Esophagus (tissue), 2 donors: Measurements from ENCODE around the gene MTCP1. TPM values are rescaled to one million over a fixed set of nuclear protein-coding genes. Genes with fewer than 3 reads are reported as not detected.

Experiments
- H3K27ac ChIP-seq, 2 donors: one replicate each; pipeline ENCODE4 v1.5.1; 2013; ENCODE audit warnings: low read depth in 2 of 2, mild to moderate bottlenecking in 2 of 2, inconsistent platforms in 1 of 2, low read length in 1 of 2, moderate library complexity in 1 of 2
- H3K27me3 ChIP-seq, 2 donors: one replicate each; pipeline ENCODE4 v1.6.1; 2013; ENCODE audit warnings: low read length in 2 of 2, control low read depth in 1 of 2, mild to moderate bottlenecking in 1 of 2; ENCODE audit not compliant: insufficient read depth in 2 of 2, control insufficient read depth in 1 of 2
- H3K36me3 ChIP-seq, 2 donors: one replicate each; pipeline ENCODE4 v1.6.1; 2013; ENCODE audit warnings: low read length in 1 of 2; ENCODE audit not compliant: control insufficient read depth in 2 of 2, insufficient read depth in 2 of 2
- H3K4me1 ChIP-seq, 2 donors: one replicate each; pipeline ENCODE4 v1.6.1; 2013; ENCODE audit warnings: low read length in 1 of 2; ENCODE audit not compliant: control insufficient read depth in 2 of 2, insufficient read depth in 2 of 2
- H3K4me3 ChIP-seq, 2 donors: one replicate each; pipeline ENCODE4 v1.5.1; 2013; ENCODE audit warnings: low read length in 2 of 2, mild to moderate bottlenecking in 2 of 2, low read depth in 1 of 2, moderate library complexity in 1 of 2
- H3K9me3 ChIP-seq, 2 donors: one replicate each; pipeline ENCODE4 v1.6.1; 2013; ENCODE audit warnings: mild to moderate bottlenecking in 2 of 2, low read depth in 1 of 2, low read length in 1 of 2, moderate library complexity in 1 of 2; ENCODE audit not compliant: control insufficient read depth in 2 of 2, insufficient read depth in 1 of 2
- WGBS, 2 donors: extraction: QIAGEN DNeasy Blood & Tissue Kit; methylation state at CpG; one replicate each; pipeline ENCODE4 v1.1.7; 2013; 5-methylcytosine and 5-hydroxymethylcytosine counted together
- polyA plus RNA-seq, 2 donors: library from polyadenylated mRNA; stranded (reverse); fragments of 200-250 nt; gene quantifications; one replicate each; pipeline ENCODE4 v1.2.3, GENCODE V29; 2013
- donor health status: healthy with polysubstance abuse.
- donor health status: Bipolar disorder and iron deficiency.

Gene MTCP1
- polyA plus RNA-seq, 2 donors, result 11.6 to 64.1 TPM

DNA sequence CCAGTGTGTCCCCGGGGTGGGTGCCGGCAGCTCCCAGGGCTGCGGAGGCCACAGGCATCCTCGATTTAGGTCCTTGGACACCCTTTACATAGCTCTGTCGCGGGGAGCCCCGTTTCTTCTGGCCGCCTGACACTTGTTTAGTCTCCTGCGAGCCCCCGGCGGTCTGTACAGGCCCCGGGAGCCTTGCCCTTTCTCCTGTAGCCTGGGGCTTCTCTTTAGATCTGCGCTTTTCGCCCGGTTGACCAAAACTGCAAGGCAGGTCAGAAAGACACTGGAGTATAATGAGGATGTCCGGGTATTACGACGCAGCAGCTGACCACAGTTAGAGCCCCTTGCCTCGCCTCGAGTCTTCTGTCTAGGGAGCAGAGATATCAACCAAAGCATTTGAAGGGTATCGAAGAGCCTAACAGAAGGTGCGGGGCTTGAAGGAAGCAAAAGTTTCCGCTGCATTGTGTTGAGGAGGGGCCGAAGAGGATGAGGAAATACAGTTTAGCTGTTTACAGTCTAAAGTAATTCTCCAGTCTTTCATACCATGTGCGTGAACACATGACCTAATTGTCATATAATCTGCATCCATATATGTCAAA, 851 bp upstream of the MTCP1 start:
- Histone ChIP-seq H3K27ac (peak overlapping the region; percentile 78 to 87), H3K36me3 (no peaks in the 10 kb centered on the region), H3K4me3 (peak overlapping the region; percentile 67 to 79), H3K9me3 (no peaks in the 10 kb centered on the region), H3K27me3 (no peaks in the 10 kb centered on the region), H3K4me1 (no peaks in the 10 kb centered on the region)
- WGBS, 2 donors, result 0 to 31% methylated on average over 22 to 25 of the region's 25 CpGs

DNA sequence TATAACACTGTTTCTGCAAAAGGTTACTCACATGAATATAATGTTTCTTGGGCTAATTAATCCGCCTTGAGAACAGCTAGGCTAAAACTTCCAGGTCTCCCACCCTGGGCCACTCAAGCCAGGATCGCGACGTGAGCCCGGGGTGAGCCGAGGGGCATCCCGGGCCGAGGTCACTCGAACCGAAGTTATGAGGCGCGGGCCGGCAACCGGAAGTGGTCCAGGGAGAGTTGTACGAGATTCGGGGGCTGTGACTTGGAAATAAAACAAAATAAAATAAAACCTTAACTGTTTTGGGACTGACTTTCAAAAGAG, 317 bp downstream of the MTCP1 start:
- WGBS, 2 donors, result 2 to 33% methylated on average over 16 of the region's 16 CpGs
- Histone ChIP-seq H3K36me3 (no peaks in the 10 kb centered on the region), H3K9me3 (no peaks in the 10 kb centered on the region), H3K4me3 (peak overlapping the region; percentile 46 to 47), H3K4me1 (no peaks in the 10 kb centered on the region), H3K27ac (peak overlapping the region; percentile 69 to 91), H3K27me3 (no peaks in the 10 kb centered on the region)

DNA sequence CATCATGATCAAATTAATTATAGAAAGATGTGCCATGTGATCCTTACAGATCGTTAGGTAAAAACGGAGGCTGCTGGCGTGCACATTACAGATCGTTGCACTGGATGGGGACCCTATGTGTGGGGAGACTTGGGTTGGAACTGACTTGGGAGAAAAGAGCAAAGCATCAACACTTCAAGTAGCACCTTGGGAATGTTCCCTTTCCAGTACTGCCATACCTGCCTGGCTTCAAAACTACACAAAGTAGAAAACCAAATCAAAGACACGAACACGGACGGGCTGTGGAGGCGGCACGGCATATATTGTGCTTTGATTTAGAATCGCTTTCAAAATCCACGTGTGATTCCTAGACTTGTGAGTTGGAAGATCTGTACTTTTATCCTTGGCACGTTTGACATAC, 898 bp downstream of the MTCP1 start:
- Histone ChIP-seq H3K27ac (no peak overlapping the region), H3K27me3 (no peaks in the 10 kb centered on the region), H3K4me3 (peak overlapping the region; percentile 43 to 46), H3K9me3 (no peaks in the 10 kb centered on the region), H3K36me3 (no peaks in the 10 kb centered on the region), H3K4me1 (no peaks in the 10 kb centered on the region)
- WGBS, 2 donors, result 3 to 37% methylated on average over 12 of the region's 12 CpGs

GRCh38 chrX:155069414-155069813, 1.5 kb downstream of the MTCP1 start:
- H3K4me1 ChIP-seq, result no peaks in the 10 kb centered on the region
- no peak overlapping the region for H3K27ac ChIP-seq
- H3K27me3 ChIP-seq, result no peaks in the 10 kb centered on the region
- no peaks in the 10 kb centered on the region for H3K9me3 ChIP-seq
- H3K4me3 ChIP-seq, result peak overlapping the region in 1 of 2 donors; percentile 46
- 68 to 74% methylated on average over 1 of the region's 1 CpG for WGBS, 2 donors
- no peaks in the 10 kb centered on the region for H3K36me3 ChIP-seq

GRCh38 chrX:155068165-155068564, 2.8 kb downstream of the MTCP1 start:
- Histone ChIP-seq H3K9me3 (no peaks in the 10 kb centered on the region), H3K27ac (no peak overlapping the region), H3K4me1 (no peaks in the 10 kb centered on the region), H3K27me3 (no peaks in the 10 kb centered on the region), H3K4me3 (no peak overlapping the region), H3K36me3 (no peaks in the 10 kb centered on the region)
- 41 to 63% methylated on average over 1 of the region's 1 CpG for WGBS, 2 donors

DNA sequence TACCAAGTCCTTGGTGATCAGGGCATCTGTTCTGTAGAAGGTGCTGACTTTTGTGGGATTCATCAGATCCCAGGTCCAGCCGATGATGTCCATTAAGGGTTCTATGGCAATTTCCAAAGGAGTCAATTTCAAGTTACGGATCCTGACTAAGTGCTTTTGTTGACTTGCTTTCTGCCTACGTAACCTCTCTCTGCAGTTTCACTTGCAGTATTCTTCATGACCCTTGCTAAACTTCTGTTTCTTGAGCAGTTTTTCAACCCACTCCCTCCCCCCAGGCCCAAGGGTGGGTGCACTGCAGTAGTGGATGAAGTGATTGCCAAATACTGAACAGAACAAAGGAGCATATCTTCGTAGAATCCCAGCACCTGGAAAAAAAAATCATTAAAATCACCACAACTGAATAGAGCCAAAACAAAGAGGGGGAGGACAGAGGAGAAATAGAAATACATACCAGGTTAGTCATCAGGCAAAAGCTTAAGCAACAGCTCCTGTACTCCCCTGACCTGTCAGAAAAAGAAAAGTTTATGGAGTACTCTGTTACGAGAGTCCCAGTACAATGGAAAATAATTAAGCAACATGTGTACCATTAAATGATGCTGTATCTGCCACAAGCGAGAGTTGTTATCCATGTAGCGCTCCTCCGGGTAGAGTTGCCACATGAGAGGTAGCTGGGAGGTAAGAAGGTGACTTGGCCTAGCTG, 5.8 kb downstream of the MTCP1 start:
- 69 to 77% methylated on average over 8 of the region's 8 CpGs for WGBS, 2 donors
- Histone ChIP-seq H3K27ac (no peak overlapping the region), H3K4me1 (no peaks in the 10 kb centered on the region), H3K9me3 (no peaks in the 10 kb centered on the region), H3K4me3 (no peak overlapping the region), H3K36me3 (no peaks in the 10 kb centered on the region), H3K27me3 (no peaks in the 10 kb centered on the region)

- H3K9me3 ChIP-seq, result no peaks in the 10 kb centered on the region
- 68 to 74% methylated on average over 4 of the region's 4 CpGs for WGBS, 2 donors
- no peak overlapping the region for H3K4me3 ChIP-seq
- H3K27me3 ChIP-seq, result no peaks in the 10 kb centered on the region
- no peaks in the 10 kb centered on the region for H3K36me3 ChIP-seq
- no peaks in the 10 kb centered on the region for H3K4me1 ChIP-seq
- no peak overlapping the region for H3K27ac ChIP-seq
These were observed 9.2 kb downstream of the MTCP1 start for GRCh38 chrX:155061760-155062159.

GRCh38 chrX:155056877-155057792, 13.8 kb downstream of the MTCP1 start:
- peak overlapping the region; percentile 16 to 18 for H3K27ac ChIP-seq
- H3K4me3 ChIP-seq, result peak overlapping the region in 1 of 2 donors; percentile 17
- H3K9me3 ChIP-seq, result no peaks in the 10 kb centered on the region
- no peaks in the 10 kb centered on the region for H3K4me1 ChIP-seq
- H3K27me3 ChIP-seq, result no peaks in the 10 kb centered on the region
- no peaks in the 10 kb centered on the region for H3K36me3 ChIP-seq
- 17 to 27% methylated on average over 24 to 25 of the region's 25 CpGs for WGBS, 2 donors

GRCh38 chrX:155056471-155056870, 14.5 kb downstream of the MTCP1 start:
- Histone ChIP-seq H3K27ac (no peak overlapping the region), H3K36me3 (no peaks in the 10 kb centered on the region)
- 64 to 96% methylated on average over 1 of the region's 1 CpG for WGBS, 2 donors

More at GRCh38 chrX:155056471-155056870, 14.5 kb downstream of the MTCP1 start:
- Histone ChIP-seq H3K4me3 (no peak overlapping the region), H3K4me1 (no peaks in the 10 kb centered on the region), H3K9me3 (no peaks in the 10 kb centered on the region), H3K27me3 (no peaks in the 10 kb centered on the region)
